HUES6 (cell line): ENCODE results near the gene SOHLH1.

ENCODE experiments used
- H3K27ac ChIP-seq: 2 replicates; pipeline ENCODE4 v1.7.0; 2013; ENCODE audit warnings: low read depth, mild to moderate bottlenecking, low read length, inconsistent platforms
- H3K27me3 ChIP-seq: 2 replicates; pipeline ENCODE4 v1.6.1; 2013; ENCODE audit warnings: low read length; ENCODE audit not compliant: control insufficient read depth, insufficient read depth
- H3K36me3 ChIP-seq: 2 replicates; pipeline ENCODE4 v1.6.1; 2013; ENCODE audit warnings: low read length; ENCODE audit not compliant: control insufficient read depth, insufficient read depth
- H3K4me1 ChIP-seq: 2 replicates; pipeline ENCODE4 v1.6.1; 2013; ENCODE audit warnings: low read length; ENCODE audit not compliant: control insufficient read depth, insufficient read depth
- H3K4me3 ChIP-seq: 2 replicates; pipeline ENCODE4 v1.5.1; 2013; ENCODE audit warnings: low read depth, low read length
- H3K9ac ChIP-seq: one replicate; pipeline ENCODE4 v1.6.1; 2013; ENCODE audit warnings: mild to moderate bottlenecking, low read length
- H3K9me3 ChIP-seq: 2 replicates; pipeline ENCODE4 v1.6.1; 2013; ENCODE audit warnings: low read depth, low read length; ENCODE audit not compliant: control insufficient read depth, insufficient read depth

Gene SOHLH1

DNA sequence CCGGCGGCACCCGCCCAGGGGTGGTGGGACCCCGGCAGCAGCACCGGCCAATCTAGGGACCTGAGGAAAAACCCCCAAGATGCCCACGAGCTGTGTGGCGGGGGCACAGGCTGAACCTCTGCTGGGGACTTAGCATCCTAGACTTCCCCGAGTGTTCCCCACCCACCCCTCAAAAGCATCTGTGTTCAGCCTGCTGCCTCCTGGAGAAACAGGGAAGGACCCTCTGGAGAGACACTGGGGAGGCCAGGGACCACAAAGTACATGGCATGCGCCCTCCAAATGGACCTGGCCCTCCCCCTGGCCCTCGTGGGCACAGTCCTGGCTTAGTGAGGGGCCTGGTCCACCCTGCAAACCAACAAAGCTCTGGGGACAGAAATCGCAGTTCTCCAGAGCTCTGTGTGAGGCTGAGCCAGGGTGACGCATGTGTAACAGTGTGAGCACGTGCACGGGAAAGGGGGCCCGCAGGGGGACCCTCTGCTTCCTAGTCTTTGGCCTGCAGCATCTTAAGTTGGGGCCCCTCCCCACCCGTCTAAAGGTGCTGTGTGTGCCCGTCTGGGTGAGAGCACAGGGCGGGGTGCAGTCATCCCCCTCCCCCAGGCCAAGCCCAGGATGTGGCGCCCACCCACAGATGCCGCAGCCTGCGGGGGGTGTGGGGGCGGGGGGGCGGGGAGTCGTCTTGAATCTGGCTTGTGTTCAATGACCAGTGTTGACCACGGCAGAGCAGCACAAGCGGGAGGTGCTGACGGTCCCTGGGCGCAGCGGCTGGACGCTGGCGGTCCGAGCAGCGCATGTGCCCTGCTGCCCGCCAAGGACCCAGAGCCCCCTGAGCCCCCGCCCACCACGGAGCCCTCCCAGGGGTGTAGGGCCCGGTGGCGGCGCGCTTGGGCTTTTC is 2.0 kb upstream of the SOHLH1 start:
- no peak overlapping the region for H3K9ac ChIP-seq
- H3K27ac ChIP-seq: no peak overlapping the region
- peaks cover 26% of the 10 kb centered on the region for H3K27me3 ChIP-seq
- no peaks in the 10 kb centered on the region for H3K36me3 ChIP-seq
- H3K9me3 ChIP-seq: no peaks in the 10 kb centered on the region
- H3K4me1 ChIP-seq: no peaks in the 10 kb centered on the region; the same call in 1 of the 2 replicates
- peak overlapping the region; percentile 55 for H3K4me3 ChIP-seq

DNA sequence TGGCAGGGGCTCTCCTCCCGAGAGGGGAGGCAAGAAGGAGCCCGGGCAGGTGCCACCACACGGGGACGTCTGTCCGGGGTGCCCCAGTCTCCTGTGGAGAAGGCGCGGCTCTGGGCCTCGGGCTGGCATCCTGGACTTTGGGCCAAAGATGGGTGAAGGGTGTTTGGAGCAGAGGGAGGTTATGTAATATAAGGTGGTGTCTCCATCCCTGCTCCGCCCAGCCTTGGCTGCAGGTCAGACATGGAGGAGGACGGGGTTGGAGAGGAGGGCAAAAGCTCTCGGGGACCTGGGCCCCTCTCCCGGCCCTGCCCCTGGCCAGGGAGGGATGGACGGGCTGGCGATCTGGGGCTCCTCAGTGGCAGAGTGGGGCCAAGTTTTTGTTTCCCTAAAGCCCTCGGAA is 1.2 kb upstream of the SOHLH1 start:
- H3K27ac ChIP-seq: no peak overlapping the region
- H3K9me3 ChIP-seq: no peaks in the 10 kb centered on the region
- no peak overlapping the region for H3K4me3 ChIP-seq
- no peak overlapping the region for H3K9ac ChIP-seq
- no peaks in the 10 kb centered on the region for H3K36me3 ChIP-seq
- H3K27me3 ChIP-seq: peaks cover 26% of the 10 kb centered on the region
- H3K4me1 ChIP-seq: no peaks in the 10 kb centered on the region; the same call in 1 of the 2 replicates

DNA sequence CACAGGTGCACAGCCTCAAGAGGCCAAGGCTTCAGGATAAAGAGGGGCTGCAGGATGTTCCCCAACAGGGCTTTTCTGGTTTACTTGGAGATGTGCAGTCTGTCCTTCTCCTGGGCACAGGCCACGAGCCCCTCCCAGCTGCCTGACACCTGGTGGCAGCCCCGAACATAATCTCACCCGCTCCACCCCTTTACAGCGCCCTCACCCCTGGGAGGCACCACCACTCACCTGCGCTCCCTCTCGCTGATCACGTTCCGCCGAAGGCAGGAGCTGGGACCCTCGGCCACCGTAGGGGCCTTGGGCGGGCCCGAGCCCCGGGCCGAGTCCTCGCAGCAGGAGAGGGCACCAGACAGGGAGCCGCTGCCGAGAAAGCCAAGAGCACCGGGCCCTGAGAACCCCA is 514 bp downstream of the SOHLH1 start:
- Histone ChIP-seq H3K27me3 (peaks cover 24% of the 10 kb centered on the region), H3K9ac (no peak overlapping the region), H3K4me1 (no peaks in the 10 kb centered on the region; the same call in 1 of the 2 replicates), H3K4me3 (no peak overlapping the region), H3K27ac (no peak overlapping the region), H3K36me3 (no peaks in the 10 kb centered on the region), H3K9me3 (no peaks in the 10 kb centered on the region)

DNA sequence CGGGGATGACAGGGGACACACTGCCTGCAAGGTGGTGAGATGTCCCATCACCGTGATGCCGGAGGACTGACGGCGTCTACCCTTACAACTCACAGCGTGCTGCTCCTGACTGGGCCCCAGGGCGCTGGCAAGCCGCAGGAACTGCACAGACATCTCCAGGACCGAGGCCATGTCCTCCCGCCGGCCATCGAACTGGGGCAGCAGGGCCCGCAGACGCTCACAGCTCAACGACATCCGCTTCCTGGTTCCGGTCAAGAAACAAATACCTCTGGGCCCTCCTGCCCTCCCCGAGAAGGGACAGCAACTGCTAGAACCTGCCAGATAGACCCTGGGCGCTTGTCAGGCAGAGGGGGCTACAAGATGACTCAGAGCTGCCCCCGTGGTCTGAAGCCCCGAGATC is 1.0 kb downstream of the SOHLH1 start:
- no peak overlapping the region for H3K27ac ChIP-seq
- H3K4me1 ChIP-seq: no peaks in the 10 kb centered on the region; the same call in 1 of the 2 replicates
- H3K9me3 ChIP-seq: no peaks in the 10 kb centered on the region
- peaks cover 19% of the 10 kb centered on the region for H3K27me3 ChIP-seq
- no peak overlapping the region for H3K9ac ChIP-seq
- H3K36me3 ChIP-seq: no peaks in the 10 kb centered on the region
- no peak overlapping the region for H3K4me3 ChIP-seq

DNA sequence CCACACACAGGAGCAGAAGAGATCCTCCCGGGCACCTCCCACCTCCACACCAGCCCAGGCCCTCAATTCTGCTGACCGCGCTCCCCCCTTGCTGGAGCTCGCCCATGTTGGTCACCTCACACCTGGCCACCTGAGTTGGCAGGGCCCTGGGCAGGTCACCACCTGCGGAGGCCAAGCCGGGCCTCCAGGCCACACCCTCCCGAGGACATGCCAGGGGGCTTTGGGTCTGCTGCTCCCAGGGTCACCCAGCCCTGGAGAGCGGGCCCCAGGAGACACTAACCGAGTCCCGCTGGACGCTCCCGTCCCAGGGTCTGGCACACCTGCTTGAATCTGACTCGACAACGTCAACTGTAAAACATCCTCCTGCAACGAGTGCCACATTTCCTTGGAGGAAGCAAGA is 2.1 kb downstream of the SOHLH1 start:
- H3K9ac ChIP-seq: no peak overlapping the region
- H3K4me3 ChIP-seq: no peak overlapping the region
- H3K27ac ChIP-seq: no peak overlapping the region
- peaks cover 9% of the 10 kb centered on the region for H3K27me3 ChIP-seq
- H3K36me3 ChIP-seq: no peaks in the 10 kb centered on the region
- H3K9me3 ChIP-seq: no peaks in the 10 kb centered on the region
- H3K4me1 ChIP-seq: no peaks in the 10 kb centered on the region; the same call in 1 of the 2 replicates

DNA sequence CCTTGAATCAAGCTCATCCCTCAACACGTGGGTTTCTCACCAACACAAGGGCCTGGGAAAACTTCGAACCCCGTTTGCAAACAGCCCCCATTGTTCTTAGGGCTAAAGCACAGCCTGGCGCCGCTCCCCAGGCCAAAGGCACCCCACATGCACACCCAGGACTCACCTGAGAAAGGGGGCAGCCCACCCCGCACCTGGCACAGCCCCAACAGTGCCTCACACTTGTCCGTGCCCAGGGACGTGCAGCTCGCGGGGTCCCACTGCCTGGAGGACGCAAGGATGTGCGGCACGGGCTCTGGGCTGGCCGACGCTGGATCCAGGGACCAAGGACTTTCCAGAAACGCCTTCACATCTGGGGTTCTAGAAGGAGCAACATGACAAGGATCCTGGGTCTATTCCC is 2.8 kb downstream of the SOHLH1 start:
- Histone ChIP-seq H3K36me3 (no peaks in the 10 kb centered on the region), H3K4me3 (no peak overlapping the region), H3K9me3 (no peaks in the 10 kb centered on the region), H3K27ac (no peak overlapping the region), H3K9ac (no peak overlapping the region), H3K27me3 (peaks cover 6% of the 10 kb centered on the region), H3K4me1 (no peaks in the 10 kb centered on the region; the same call in 1 of the 2 replicates)

DNA sequence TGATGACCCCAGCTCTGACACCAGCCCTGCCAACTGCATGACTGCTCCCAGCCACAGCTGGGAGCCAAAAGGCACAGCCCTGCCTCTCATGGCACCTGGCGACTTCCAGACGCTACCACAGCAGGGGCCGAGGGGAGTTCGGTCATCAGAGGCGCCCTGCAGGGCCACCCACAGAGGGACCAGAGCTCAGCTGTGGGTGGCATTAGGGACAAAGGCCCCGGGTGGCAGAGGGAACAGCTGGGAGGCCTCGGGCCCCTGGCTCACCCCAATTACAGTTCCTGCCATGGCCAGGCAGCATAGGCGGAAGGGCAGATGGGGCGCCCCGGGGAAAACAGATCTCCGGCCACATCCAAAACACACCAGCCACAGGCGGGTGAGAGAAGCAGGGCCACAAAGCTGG is 3.6 kb downstream of the SOHLH1 start:
- Histone ChIP-seq H3K9ac (no peak overlapping the region), H3K9me3 (no peaks in the 10 kb centered on the region), H3K4me1 (no peaks in the 10 kb centered on the region; the same call in 1 of the 2 replicates), H3K4me3 (no peak overlapping the region), H3K27ac (no peak overlapping the region), H3K27me3 (no peaks in the 10 kb centered on the region; the same call in 1 of the 2 replicates), H3K36me3 (no peaks in the 10 kb centered on the region)

DNA sequence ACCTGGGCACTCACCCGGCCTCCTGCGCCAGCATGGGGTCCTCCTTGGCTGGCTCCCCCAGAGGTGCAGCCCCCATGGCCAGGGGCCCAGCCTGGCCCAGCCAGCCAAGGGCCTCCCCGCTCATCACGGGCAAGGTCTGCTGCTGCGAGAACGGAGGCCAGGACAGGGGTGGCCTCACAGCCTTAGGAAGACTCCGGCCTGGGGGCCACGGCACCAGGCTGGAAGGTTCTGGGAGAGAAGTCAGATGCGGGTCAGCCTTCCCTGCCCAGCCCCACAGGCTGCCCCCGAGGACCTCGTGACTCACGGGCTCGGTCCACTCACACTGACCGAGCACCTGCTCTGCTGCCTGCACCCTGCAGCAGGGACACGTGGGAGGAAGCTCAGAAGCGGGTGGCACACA is 4.2 kb downstream of the SOHLH1 start:
- Histone ChIP-seq H3K27me3 (no peaks in the 10 kb centered on the region; the same call in 1 of the 2 replicates), H3K4me3 (no peak overlapping the region)

DNA sequence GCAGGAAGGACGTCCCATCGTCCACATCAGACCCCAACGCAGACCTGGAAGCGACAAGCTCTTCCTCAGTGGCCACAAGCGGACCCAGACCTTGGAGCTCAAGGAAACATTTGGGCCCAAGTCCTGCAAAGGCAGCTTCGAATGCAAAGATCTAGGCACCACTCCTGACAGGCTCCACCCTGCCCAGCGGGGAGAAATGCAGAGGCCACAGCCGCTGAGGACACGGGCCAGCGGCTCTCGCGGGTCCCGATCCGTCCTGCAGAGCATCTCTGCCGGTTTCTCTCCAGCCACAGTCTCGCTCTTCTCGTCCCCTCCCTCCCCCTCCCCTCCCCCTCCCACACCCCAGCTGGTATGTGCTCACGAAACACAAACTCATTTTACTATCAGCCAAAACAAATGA is 4.9 kb downstream of the SOHLH1 start:
- no peak overlapping the region for H3K9ac ChIP-seq
- H3K36me3 ChIP-seq: no peaks in the 10 kb centered on the region
- H3K27ac ChIP-seq: no peak overlapping the region
- H3K27me3 ChIP-seq: no peaks in the 10 kb centered on the region
- H3K4me3 ChIP-seq: no peak overlapping the region
- no peaks in the 10 kb centered on the region for H3K9me3 ChIP-seq
- no peaks in the 10 kb centered on the region; the same call in 1 of the 2 replicates for H3K4me1 ChIP-seq

More for the DNA sequence above, 4.2 kb downstream of the SOHLH1 start:
- Histone ChIP-seq H3K36me3 (no peaks in the 10 kb centered on the region), H3K27ac (no peak overlapping the region), H3K9ac (no peak overlapping the region), H3K9me3 (no peaks in the 10 kb centered on the region), H3K4me1 (no peaks in the 10 kb centered on the region; the same call in 1 of the 2 replicates)

DNA sequence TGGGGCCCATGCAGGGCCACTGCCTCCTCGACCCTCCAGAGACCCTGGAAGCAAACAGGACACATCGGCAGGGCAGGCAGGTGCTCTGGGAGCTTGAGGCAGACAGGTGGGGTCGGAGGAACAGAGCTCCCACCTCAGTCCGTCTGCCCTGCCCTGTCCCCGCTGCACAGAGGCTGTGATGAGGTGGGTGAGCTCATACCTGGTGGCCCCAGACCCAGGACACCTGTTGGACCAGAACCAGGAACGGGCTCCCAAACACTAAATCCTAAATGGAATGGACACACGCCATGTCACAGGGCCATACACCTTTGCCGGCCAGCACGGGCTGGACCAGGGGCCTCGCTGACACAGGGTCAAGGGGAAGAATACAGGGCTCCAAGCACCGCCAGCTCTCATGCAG is 5.5 kb downstream of the SOHLH1 start:
- Histone ChIP-seq H3K4me3 (no peak overlapping the region), H3K27ac (no peak overlapping the region), H3K36me3 (no peaks in the 10 kb centered on the region), H3K9me3 (no peaks in the 10 kb centered on the region), H3K9ac (no peak overlapping the region), H3K4me1 (no peaks in the 10 kb centered on the region; the same call in 1 of the 2 replicates), H3K27me3 (no peaks in the 10 kb centered on the region)

DNA sequence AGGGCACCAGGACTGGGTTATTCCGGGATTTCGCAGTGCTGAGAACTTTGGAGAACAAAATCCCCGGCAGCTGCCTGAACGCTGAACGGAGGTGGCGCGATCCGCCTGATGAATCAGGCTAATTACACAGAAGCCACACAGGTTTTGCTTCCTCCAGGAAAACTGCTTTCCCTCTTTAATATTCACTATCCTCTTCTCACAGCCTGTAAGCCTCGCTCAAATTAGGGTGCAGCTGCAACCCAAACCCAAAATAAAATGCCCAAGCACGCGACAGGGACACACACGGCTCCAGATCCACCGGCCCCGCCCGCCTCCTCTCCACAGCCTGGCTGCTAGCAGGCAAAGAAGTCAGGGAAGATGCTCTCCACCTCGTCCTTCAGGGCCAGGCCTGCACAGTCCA is 6.0 kb downstream of the SOHLH1 start:
- no peak overlapping the region for H3K4me3 ChIP-seq
- no peaks in the 10 kb centered on the region for H3K27me3 ChIP-seq
- no peaks in the 10 kb centered on the region; the same call in 1 of the 2 replicates for H3K4me1 ChIP-seq
- no peak overlapping the region for H3K27ac ChIP-seq
- no peak overlapping the region for H3K9ac ChIP-seq
- H3K9me3 ChIP-seq: no peaks in the 10 kb centered on the region
- no peaks in the 10 kb centered on the region for H3K36me3 ChIP-seq
